NCI-H2196 treated with DMSO at 0.1 percent for 48 hours (cell line): ENCODE results near the gene TBL3.
A peak's percentile ranks its signal among the peaks of the same experiment; 100 is the strongest.

Experiments used
- DNase-seq: peaks from one replicate; lab custom pipeline; 2025; ENCODE audit not compliant: unreplicated experiment; lab: John Stamatoyannopoulos, UW

The TBL3 gene

DNA sequence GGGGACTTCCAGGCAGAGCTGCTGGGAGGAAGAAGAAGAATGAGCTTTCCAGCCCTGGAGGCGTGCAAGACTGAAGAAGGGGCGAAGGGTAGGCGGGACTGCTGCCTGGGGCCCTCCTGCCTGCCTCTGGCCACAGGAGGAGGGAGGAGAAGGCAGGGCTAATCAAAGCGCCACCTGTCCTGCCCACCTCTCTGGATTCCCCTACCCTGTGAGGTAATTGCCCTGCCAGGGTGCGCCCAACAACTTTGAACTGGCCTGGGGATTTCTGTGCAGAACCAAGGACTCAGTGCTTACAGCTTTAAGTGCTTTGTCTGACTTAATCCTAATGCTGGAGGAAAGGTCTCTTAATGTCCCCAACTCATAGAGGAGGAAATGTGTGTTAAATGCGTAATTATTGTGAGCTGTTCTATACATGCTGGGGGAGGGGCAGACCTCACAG lies 9.6 kb downstream of the TBL3 start, which contains the start of gene NOXO1:
Gene NOXO1 (minus strand): TSS at position 72 of the 439 bp plus-strand sequence. CDS start 290 bp downstream, outside the sequence.
- no peak for DNase-seq

DNA sequence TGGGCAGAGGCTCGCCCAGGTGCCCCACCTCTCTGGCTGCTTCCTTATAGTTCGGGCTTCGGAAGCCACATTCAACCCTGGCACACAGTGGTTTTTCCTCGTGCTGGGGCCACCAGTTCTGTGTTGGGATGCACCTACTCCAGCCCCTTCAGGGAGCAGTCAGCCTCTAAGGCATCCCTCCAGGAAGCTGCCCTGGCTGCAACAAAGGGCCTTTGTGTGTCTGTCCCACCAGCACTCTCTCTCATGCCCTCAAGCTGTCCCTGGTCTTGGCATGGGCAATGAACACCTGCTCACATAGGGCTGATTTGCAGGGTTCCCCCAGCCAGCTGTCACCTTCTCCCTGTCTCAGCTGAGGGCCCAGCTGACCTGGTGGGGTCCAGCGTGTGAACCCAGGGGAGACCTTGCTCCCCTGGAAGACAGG lies 10.2 kb downstream of the TBL3 start:
- DNase-seq, result peak; percentile 80

DNA sequence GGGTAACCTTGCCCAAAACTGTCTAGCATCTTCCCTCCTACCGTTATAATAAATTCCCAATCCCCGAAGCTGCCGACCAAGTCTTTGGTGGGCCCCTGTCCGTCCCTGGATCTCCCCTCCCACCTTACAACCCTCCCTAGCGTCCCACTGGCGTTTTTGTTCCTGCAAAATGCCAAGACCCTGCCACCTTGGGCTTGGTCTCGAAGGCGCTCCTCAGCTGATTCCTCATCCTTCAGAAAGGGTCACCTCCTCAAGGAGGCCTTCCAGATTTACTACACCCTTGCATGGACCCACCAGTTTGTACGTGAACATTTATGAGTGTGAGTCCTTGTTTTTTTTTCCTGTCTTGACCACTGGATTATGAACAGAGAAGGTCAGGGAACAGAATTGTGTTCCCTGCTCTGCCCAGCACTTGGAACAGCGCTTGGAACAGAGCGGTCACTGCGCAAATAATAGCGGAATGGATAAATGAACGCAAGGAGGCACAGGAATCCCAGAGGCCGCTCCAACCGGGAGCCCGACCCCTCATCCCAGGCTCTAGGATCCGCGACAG lies 11.2 kb downstream of the TBL3 start:
- DNase-seq, result no peak

DNA sequence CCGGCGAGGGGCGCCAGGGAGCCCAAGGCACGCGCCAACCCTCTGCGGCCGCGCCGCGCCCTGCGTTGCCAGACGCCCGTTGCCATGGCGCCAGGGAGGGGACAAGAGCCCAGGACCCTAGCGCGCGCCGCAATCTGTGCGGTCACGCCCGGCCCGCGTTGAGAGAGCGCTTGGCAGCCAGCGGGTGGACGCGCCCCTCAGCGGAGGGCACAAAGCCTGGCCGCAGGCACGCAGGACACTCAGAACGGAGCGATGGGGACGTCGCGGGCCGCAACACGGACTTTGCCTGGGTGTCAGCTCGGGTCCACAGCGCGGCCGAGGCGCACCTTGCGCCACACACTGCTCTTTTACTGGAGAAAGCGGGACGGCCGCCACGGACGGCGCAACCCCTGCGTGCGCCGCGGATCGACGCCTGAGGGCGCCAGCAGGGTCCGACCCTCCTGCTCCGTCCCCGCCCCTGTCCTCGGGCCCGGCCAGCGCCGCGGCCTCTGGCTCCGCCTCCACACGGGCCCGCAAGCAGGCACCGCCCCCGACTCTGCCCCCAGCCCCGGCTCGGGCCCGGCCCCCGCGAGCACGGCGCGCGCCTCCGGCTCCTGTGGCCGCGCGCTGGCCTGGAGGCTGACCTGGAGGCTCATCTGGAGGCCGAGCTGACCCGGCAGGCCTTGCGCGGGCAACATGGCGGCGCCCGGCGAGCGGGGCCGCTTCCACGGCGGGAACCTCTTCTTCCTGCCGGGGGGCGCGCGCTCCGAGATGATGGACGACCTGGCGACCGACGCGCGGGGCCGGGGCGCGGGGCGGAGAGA lies 11.9 kb downstream of the TBL3 start, which contains the start of gene GFER:
Gene GFER (plus strand): TSS at position 650 of the 803 bp plus-strand sequence. CDS start 26 bp downstream, at position 676.
- DNase-seq, result peak; percentile 86

DNA sequence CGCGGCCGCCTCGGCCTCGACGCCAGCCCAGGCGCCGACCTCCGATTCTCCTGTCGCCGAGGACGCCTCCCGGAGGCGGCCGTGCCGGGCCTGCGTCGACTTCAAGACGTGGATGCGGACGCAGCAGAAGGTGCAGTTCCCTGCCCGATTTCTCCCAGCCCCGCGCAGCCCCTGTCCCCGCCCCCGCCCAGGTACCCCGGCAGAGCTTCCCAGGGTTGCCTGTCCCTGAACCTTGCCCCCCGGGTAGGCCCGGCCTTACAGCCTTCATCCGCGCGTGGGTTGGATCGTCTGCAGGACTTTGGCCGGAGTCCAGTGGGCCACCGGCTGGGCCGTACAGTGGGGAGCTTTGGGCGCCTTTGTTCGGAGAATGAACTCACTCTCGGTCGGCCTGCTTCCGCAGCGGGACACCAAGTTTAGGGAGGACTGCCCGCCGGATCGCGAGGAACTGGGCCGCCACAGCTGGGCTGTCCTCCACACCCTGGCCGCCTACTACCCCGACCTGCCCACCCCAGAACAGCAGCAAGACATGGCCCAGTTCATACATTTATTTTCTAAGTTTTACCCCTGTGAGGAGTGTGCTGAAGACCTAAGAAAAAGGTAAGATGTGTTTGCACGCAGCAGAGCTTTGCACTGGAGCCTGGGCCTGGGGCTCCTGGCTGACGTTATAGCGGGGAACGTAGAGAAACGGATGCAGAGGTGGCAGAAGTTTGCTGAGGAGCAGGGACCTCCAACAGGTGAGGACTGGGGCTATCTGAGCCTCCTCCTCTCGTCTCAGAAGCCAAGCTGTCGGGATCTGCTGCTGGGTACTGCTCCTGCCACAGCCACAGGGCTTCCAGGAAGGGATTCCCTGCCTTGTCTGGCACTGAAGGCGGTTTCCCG lies 12.7 kb downstream of the TBL3 start:
- no peak for DNase-seq

DNA sequence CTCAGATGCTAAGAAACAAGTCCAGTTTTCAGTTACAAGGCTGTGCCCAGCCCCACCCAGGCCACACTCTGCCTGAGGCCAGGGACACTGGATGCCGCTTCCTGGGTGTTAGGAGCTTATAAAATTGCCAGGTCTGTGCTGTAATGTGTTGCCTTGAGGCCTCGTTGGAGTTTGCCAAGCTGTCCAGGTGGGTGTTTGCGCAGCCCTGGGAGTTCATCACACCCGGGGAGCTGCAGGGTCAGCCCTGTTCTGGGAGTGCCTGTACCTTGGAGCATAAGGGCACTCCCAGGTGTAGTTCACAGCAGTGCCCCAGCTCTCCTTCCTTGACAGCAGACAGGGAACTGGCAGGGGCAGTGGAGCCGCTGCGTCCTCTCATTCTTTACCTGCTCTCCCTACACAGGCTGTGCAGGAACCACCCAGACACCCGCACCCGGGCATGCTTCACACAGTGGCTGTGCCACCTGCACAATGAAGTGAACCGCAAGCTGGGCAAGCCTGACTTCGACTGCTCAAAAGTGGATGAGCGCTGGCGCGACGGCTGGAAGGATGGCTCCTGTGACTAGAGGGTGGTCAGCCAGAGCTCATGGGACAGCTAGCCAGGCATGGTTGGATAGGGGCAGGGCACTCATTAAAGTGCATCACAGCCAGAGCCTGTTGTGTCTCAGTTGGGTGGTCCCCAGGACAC lies 13.8 kb downstream of the TBL3 start:
- DNase-seq, result no peak

DNA sequence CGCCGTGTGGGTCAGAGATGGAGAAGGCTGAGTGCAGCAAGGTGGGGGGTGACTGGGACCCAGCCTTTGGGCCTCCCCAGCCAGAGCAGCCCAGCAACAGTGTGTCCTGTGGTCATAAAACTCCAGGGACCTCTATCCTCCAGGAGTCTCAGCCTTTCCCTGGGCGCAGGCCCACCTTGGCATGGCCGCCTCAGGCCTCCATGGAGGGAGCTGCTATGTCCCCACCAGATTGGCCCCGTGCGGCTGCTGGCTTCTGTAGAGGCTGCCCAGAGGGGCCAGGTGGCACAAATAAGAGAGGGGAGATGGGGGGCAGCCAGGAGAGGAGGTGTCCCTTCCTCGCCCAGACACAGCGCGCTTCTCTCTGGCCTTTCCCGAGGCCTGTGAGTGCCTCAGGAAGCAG lies 15.3 kb downstream of the TBL3 start:
- DNase-seq, result no peak

DNA sequence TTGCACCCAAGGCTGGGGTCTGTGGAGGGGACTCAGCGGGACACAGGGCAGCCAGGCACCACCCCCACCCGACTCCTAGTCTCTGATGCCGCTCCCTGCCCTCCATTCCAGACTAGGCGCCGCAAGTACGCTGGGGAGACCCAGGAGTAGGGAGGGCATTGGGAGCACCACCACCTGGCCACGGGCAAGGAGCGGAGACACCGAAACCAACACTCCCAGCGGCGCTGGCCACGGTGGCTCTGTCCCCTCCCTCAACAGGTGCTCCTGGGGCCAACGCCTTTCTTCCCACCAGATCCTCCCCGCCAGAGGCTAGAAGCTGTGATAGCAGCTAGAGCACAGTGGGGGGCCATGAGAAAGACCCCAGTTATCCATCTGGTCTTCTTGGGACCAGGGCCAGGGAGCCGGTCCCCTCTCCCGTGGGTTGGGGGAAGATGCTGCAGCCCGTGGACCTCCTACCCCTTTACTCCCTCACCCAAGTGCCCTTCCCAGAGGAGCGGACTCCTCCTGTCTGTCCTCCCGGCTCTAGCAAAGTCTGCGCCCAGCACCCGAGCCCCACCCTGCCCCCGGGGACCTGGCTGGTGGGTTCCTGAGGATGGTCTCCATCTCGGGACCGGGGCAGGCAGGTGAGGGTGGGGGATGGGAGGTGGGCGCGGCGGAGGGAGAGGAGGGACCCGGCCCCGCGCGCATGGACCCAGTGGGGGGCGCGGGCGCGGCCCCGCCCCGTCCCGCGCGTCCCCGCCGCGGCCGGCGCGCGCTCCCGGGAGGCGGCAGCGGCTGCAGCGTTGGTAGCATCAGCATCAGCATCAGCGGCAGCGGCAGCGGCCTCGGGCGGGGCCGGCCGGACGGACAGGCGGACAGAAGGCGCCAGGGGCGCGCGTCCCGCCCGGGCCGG lies 17.6 kb downstream of the TBL3 start, which contains the start of gene SYNGR3:
Gene SYNGR3 (plus strand): TSS at position 762 of the 892 bp plus-strand sequence. CDS start 133 bp downstream, outside the sequence.
- peak; percentile 15 for DNase-seq

DNA sequence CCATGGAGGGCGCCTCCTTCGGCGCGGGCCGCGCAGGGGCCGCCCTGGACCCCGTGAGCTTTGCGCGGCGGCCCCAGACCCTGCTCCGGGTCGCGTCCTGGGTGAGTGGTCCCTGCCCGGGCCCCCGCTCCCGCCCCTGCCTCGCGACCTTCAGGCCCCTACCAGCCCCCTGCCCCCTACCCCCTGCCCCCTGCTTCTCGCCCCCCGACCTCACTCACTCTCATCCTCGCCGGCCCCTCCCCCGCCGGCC lies 18.2 kb downstream of the TBL3 start:
- no peak for DNase-seq

DNA sequence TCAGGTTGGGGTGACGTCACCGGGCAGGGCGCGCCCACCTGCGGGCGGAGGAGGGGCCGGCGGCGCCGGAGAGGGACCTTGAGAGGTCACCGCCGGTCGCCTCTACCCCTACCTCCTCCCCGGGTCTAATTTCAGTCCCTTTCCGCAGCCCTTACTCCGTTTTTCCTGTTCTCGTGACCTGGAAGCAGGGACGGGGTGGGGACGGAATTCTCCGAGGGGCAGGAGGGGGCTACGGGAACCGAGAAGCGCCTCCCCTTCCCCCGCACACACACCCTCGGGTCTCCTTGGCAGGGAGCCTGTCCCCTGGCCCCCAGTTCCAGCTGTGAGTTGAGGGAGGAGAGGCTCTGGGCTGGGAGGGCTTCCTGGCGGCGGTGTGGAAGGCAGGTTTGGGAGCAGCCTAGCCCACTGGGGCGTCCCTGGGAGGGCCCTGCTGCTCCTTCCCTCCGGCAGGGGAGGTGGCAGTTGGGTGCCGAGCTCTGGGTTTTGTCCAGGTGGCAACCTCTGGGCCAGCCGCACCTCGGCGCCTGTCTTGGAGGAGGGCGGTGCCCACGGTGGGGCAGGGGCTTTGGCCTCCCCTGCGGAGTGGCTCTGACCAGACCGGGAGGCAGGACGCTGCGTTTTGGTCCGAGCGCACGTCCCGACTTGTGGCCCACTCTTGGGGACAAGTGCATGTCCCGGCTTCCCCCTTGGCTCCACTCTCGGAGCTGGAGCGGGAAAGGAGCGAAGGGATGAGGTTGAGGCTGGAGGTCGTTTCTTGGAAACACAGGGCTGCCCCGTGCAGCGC lies 18.7 kb downstream of the TBL3 start:
- DNase-seq, result peak; percentile 36

DNA sequence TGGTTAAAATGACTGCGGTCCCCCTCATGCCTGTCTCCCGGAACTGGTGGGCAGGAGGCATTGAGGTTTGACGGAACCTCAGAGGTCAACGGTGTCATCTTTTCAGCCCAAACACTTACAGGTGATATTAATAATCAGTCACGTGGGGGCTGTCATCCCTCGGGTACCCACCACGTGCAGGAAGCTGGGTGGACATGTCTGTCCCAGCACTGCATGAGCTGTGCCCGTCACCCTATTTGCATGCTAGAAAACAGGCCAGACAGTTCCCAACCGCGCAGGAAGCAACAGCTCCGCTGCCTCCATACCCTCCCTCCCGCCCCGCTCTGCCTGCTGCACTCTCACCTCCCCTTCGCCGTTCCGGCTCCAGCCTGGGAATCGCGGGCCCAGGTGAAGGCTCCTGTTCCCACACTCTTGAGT lies 19.3 kb downstream of the TBL3 start:
- no peak for DNase-seq

DNA sequence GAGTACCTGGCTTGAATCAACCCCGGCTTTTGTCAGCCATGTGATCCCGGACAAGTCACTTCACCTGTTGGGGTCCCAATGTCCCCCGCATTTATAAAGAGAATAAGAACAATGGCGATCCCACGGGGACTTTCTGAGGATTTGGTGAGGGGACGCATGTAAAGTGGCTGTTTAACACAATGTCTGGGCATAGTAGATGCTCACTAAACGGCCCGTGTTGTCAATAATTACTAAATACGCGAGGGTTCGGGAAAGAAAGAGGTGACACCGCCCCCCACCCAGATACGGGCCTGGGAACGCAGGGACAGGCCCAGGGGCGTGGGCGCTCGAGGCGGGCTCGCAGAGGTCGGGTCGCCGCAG lies 19.7 kb downstream of the TBL3 start:
- no peak for DNase-seq

DNA sequence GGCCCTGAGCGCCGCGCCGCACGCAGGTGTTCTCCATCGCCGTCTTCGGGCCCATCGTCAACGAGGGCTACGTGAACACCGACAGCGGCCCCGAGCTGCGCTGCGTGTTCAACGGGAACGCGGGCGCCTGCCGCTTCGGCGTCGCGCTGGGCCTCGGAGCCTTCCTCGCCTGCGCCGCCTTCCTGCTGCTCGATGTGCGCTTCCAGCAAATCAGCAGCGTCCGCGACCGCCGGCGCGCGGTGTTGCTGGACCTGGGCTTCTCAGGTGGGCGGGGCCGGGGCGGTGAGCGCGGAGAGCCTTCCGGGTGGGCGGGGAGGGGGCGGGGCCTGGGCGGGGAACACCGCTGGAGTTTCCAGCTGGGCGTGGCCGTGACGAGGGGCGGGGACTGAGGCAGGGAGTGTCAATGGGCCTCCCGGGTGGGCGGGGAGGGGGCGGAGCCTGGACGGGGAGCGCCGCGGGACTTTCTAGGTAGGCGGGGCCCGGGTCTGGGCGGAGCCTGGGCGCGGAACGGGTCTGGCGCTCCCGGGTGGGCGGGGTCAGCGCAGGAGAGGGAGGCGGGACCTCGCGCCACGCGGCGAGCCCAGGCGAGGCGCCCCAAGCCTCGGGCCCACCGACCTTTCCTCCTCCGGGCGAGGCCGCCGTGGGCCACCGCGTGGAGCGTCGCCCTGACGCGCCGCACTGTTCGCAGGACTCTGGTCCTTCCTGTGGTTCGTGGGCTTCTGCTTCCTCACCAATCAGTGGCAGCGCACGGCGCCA lies 20.3 kb downstream of the TBL3 start:
- DNase-seq, result no peak

DNA sequence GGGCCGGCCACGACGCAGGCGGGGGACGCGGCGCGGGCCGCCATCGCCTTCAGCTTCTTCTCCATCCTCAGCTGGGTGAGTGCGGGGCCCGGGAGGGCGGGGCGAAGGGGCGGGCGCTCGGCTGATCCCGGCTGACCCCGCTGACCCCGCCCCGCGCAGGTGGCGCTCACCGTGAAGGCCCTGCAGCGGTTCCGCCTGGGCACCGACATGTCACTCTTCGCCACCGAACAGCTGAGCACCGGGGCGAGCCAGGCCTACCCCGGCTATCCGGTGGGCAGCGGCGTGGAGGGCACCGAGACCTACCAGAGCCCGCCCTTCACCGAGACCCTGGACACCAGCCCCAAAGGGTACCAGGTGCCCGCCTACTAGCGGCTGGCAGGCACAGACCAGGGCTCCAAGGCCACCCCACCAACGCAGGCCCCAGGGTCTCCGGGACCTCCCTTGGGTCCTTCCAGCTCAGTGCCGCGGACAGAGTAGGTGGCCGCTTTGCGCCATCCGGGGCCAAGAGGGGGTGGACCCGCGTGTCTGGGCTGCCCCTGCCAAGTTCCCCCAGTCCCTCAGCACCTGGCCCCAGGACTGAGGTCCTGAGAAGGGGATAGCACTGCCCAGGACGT lies 21.0 kb downstream of the TBL3 start:
- no peak for DNase-seq

DNA sequence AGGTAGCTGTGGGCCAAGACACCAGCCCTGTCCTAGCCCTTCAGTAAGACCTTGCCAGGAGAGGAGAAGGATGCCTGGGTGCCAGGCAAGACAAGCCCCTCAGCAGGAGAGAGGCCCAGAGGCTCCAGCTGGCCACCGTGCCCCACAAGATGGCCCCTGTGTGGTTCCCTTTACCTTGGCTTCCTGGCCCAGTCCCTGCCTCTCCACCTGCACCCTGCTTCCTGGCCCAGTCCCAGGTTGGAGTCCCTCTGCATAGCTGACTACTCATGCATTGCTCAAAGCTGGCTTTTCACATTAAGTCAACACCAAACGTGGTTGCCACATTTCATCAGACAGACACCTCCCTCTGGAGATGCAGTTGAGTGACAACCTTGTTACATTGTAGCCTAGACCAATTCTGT lies 21.9 kb downstream of the TBL3 start:
- peak; percentile 30 for DNase-seq

DNA sequence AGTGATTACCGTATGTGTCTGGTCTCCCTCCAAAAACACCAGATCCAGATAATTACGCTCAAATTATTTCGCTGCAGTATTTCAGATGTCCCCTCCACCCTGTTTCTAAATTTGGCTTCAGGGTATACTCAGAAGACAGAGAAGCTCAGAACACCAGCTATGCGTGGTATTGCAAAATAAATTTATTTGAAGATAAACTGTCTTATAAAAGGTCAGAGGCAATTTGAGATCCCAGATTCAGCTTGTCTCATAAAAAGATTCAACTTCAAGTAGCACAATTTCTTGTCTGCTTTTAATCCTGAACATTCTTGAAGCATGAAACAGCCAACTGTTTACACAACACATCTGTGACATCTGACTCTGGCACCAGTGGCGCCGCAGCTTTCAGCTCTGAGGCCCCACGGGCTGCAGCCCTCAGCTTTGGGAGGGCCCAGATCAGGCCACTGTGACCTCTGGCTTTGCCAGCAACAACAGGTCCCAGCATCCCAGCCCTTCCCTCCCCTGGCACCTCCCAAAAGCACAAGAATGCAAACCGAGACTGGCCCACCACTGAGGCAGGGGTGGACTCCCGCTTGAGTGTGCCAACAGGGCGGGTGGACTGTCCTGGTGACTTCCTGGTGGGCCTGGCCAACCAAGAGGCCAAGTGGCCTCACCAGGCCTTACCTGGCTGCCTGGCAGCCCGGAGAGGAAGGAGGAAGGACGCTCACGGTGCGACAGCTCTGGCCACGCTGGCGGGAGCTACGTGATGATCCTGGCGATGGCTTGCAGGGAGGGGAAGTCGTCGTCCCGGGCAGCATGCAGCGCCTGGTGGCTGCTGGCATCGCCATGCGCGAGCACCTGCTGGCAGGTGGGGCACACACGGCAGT lies 25.9 kb downstream of the TBL3 start:
- DNase-seq, result no peak

DNA sequence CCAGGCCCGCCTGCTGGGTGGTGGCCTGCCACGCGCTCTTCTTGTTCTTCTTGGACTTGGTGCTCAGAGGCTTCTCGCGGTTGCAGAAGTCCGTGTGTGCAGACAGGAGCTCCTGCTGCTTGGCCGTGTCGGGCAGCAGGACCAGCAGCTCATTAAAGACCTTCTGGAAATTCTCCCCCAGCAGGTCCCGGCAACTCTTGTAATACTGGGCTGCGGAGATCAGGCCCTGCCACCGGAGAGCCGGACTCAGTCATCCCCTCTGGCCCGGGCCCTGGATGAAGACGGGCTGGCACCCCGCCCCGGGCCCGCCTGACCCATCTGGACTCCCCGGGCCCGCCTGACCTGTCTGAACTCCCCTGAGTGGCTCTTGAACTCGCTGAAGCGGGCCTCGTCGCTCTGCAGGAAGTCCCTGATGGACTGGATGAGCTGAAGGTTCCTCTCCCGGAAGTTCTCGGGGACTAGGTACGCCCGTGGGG lies 26.5 kb downstream of the TBL3 start:
- DNase-seq, result no peak
